Immature natural killer cell (primary cell): ENCODE data around the gene DCN. TPM values are rescaled to one million over a fixed set of nuclear protein-coding genes. Genes with fewer than 3 reads are reported as not detected.

Source experiments
- DNase-seq, 3 donors: peaks; one replicate each; pipeline ENCODE4 v3.0.0; 2022; ENCODE audit warnings: mixed read lengths in 1 of 3
- H3K27ac Mint-ChIP-seq, 6 donors: one replicate each; pipeline ENCODE4 v1.8.0; 2020; ENCODE audit warnings: mixed read lengths in 6 of 6, mild to moderate bottlenecking in 5 of 6, inconsistent platforms in 4 of 6, moderate library complexity in 3 of 6
- H3K27me3 Mint-ChIP-seq, 3 donors: one replicate each; pipeline ENCODE4 v1.8.0; 2020 to 2021; ENCODE audit warnings: low read depth in 3 of 3, mild to moderate bottlenecking in 3 of 3, mixed read lengths in 3 of 3, moderate library complexity in 3 of 3, inconsistent platforms in 1 of 3
- H3K36me3 Mint-ChIP-seq, 3 donors: one replicate each; pipeline ENCODE4 v1.8.0; 2020; ENCODE audit warnings: mixed read lengths in 3 of 3, inconsistent platforms in 2 of 3, mild to moderate bottlenecking in 2 of 3
- H3K4me1 Mint-ChIP-seq, 2 donors: one replicate each; pipeline ENCODE4 v1.8.0; 2020; ENCODE audit warnings: inconsistent platforms in 2 of 2, mild to moderate bottlenecking in 2 of 2, mixed read lengths in 2 of 2, moderate library complexity in 1 of 2
- H3K4me3 Mint-ChIP-seq, 5 donors: one replicate each; pipeline ENCODE4 v1.8.0; 2020; ENCODE audit warnings: mild to moderate bottlenecking in 5 of 5, mixed read lengths in 5 of 5, inconsistent platforms in 3 of 5, moderate library complexity in 3 of 5
- H3K9me3 Mint-ChIP-seq, 6 donors: one replicate each; pipeline ENCODE4 v1.8.0; 2020; ENCODE audit warnings: mild to moderate bottlenecking in 6 of 6, mixed read lengths in 6 of 6, inconsistent platforms in 4 of 6, moderate library complexity in 3 of 6
- polyA plus RNA-seq, 3 donors: library from polyadenylated mRNA; unstranded; fragments of 300-500 nt; fragmentation: Illumina TruSeq; gene quantifications; one replicate each; pipeline ENCODE4 v1.2.3, GENCODE V29; 2021

Gene DCN
- polyA plus RNA-seq, 3 donors from 2014 or later: not detected

DNA sequence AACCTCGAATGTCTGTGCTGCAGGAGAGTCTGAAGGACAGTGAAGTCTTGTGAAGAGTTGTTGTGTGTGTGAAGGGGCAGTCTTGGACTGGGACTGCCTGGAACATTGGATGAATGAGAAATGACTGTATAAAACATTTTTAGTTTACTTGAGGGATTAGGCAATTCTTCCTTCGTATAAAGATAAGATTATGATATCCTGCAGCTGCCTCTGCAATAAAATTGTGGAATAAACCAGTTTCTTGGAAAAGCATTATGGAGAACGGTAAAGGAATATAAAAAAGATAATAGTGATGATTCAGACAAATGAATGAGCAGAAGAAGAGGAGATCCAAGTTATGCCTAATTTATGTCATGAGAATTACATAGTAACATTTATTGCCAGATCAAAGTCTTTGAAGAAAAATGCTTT is 40.4 kb downstream of the DCN start:
- peaks cover 0 to 5% (median 2%) of the 10 kb centered on the region in 6 donors for H3K9me3 Mint-ChIP-seq
- no peaks in the 10 kb centered on the region for H3K36me3 Mint-ChIP-seq
- H3K27ac Mint-ChIP-seq: no peak overlapping the region
- peaks cover 0 to 4% (median 0%) of the 10 kb centered on the region in 3 donors for H3K27me3 Mint-ChIP-seq
- no peak overlapping the region for H3K4me3 Mint-ChIP-seq
- no peaks in the 10 kb centered on the region for H3K4me1 Mint-ChIP-seq
- no peak for DNase-seq

DNA sequence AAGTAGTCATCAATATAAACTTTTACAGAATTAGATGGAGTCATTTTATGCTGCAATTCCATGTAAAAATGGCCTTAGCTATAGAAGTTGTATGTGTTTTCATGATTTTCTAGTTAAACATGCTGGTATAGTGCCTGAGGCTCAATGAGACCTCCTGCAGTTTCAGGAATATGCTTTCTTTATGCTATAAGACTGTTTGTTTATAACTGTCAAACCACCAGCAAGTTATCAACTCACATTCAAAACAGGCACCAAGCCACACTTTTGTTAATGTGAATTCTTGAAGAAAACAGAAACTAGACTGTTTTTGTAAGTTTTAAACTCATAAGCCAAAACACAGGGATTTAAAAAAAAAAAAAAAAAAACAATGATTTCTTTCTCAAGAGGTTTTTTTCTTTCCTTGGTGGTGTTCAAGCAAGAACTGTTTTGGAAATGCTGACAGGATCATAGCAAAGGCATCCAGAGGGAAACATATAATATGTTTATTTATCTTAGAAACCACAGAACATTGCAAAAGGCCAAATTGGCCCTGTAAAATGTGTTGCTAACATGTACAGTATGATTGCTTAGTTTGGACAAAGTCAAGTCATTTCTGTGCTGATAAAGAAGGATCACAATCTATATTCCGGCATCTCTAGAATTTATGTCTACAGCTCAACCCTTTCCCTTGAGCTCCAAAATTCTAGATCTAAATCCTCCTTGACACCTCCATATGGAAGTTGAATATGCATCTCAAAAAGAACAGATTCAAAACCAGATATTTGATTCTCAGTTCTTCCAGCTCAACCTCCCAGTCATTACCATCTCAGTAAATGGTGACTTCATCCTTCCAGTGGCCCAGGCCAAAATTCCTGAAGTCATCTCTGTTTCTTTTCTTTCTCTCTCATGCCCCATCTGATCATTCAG is 42.3 kb downstream of the DCN start:
- Mint-ChIP-seq H3K4me1 (no peaks in the 10 kb centered on the region), H3K9me3 (peaks cover 0 to 5% (median 1%) of the 10 kb centered on the region in 6 donors), H3K4me3 (no peak overlapping the region), H3K27ac (no peak overlapping the region), H3K27me3 (no peaks in the 10 kb centered on the region), H3K36me3 (no peaks in the 10 kb centered on the region)
- DNase-seq: no peak

DNA sequence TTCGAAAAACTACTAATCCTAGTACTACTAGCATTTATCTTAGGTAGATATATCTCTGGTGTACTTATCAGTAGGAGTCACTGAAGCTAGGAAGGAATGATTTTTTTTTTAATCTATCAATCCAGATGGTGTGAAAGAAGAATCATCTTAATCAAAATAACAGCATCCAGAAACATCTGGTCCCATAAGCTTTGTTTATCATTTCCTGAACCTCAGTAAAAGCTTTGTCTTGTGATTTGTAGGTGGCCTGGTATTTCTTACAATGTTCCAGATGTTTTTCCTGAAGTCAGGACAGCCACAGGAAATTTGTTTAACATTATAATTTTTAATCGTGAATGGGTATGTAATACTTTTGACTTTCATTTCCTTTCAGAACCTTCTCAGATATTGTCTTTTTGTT is 43.3 kb downstream of the DCN start:
- DNase-seq: no peak
- no peak overlapping the region for H3K27ac Mint-ChIP-seq
- H3K4me1 Mint-ChIP-seq: no peaks in the 10 kb centered on the region
- H3K27me3 Mint-ChIP-seq: no peaks in the 10 kb centered on the region
- H3K4me3 Mint-ChIP-seq: no peak overlapping the region
- no peaks in the 10 kb centered on the region for H3K36me3 Mint-ChIP-seq
- H3K9me3 Mint-ChIP-seq: peaks cover 0 to 5% (median 1%) of the 10 kb centered on the region in 6 donors

DNA sequence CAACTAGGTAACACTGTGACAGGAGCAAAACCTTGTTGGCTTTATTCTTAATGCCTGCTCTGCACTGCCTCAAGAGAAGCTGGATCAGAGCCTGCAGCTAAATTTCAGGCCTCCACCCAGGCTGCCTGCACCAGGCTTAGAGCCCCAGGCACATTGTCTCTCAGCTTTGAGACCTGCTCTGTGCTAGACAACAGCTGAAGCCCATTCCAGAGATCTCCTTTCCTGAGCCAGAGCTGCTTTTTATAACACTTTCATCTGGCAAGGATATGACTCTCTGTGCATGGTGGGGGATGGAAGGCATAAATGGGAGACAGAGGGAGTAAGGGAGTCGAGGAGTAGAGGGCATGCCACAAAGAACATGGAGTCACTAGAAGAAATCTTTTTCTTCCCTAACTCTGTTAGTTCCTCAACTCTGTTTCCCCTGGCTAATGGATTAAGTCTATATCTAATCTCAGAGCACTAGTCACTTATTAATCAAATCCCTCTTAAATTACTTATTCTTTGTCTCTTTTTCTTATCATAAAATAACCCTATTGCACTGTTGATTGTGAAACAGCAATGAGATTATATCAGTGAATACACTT is 44.2 kb downstream of the DCN start:
- no peaks in the 10 kb centered on the region for H3K36me3 Mint-ChIP-seq
- H3K4me1 Mint-ChIP-seq: no peaks in the 10 kb centered on the region
- no peaks in the 10 kb centered on the region for H3K27me3 Mint-ChIP-seq

DNA sequence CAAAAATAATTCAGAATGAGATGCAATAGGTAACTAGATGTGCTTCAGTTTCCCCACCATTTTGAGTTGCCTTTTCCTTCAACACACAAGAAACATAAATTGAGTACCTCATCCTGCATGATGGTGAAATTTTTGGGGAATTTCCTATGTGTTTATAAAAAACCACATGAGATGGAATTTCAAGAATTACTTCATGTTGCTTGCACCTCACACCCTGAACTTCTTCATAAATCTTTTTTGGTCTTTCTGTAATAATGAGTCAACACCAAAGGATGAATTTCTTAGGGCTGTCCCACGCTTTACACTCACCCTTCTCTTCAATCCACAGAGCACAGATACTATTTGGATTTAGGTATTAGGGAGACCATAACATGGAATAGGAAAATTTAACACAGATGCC is 48.7 kb downstream of the DCN start:
- Mint-ChIP-seq H3K4me3 (no peak overlapping the region), H3K27ac (no peak overlapping the region), H3K9me3 (peaks cover 0 to 4% (median 0%) of the 10 kb centered on the region in 6 donors), H3K36me3 (no peaks in the 10 kb centered on the region), H3K27me3 (peaks cover 0 to 2% (median 0%) of the 10 kb centered on the region in 3 donors), H3K4me1 (no peaks in the 10 kb centered on the region)
- no peak for DNase-seq

More for the DNA sequence above, 44.2 kb downstream of the DCN start:
- Mint-ChIP-seq H3K9me3 (peaks cover 0 to 5% (median 1%) of the 10 kb centered on the region in 6 donors), H3K4me3 (no peak overlapping the region), H3K27ac (no peak overlapping the region)
- DNase-seq: no peak

DNA sequence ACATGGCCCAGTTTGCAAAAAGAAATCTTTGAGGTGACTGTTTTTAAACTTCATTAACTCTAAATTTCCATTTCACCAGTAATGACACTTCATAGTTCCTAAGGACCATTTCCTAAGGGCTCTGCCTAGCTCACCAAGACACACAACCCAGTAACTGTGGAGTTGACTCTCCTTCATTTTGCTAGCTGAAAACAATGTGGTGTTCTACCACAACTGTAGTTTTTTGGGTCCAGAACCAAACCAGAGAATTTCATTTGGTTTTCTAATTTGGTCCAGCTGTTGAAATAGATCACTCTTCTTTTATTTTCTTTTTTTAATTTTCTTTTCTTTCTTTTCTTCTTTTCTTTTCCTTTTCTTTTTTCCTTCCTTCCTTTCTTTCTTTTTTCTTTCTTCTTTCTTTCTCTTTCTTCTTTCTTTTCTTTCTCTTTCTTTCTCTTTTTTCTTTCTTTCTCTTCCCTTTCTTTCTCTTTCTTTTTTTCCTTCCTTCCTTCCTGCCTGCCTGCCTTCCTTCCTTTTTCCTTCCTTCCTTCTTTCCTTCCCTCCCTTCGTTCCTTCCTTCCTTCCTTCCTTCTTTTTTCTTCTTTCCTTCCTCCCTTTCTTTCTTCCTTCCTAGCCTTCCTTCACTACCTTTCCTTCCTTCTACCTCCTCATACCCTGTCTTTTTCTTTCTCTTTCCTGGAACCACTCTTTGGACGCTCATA is 52.8 kb downstream of the DCN start:
- Mint-ChIP-seq H3K36me3 (no peaks in the 10 kb centered on the region), H3K27ac (no peak overlapping the region), H3K4me3 (no peak overlapping the region), H3K9me3 (peaks cover 0 to 4% (median 3%) of the 10 kb centered on the region in 6 donors), H3K27me3 (peaks cover 0 to 3% (median 2%) of the 10 kb centered on the region in 3 donors), H3K4me1 (no peaks in the 10 kb centered on the region)
- DNase-seq: no peak

DNA sequence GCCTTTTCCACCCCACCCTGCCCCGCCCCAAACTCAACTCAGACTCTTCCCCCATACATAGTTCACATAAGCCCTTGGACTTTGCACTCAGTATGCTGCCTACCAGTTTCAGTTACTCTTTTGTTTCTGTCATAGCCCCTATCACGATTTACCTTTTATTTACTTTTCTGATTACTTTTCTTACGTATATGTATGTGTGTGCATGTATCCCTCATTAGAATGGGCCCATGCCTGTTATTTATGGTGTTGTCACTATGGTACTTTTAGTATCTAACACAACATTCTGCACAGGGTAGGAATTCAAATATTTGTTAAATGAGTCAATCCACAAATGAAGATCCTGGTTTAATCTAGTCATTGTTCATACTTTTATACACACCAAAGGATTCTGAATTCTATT is 54.9 kb downstream of the DCN start:
- Mint-ChIP-seq H3K4me1 (no peaks in the 10 kb centered on the region), H3K36me3 (no peaks in the 10 kb centered on the region), H3K27me3 (peaks cover 0 to 3% (median 2%) of the 10 kb centered on the region in 3 donors), H3K4me3 (no peak overlapping the region), H3K9me3 (peaks cover 0 to 4% (median 3%) of the 10 kb centered on the region in 6 donors), H3K27ac (no peak overlapping the region)
- no peak for DNase-seq

DNA sequence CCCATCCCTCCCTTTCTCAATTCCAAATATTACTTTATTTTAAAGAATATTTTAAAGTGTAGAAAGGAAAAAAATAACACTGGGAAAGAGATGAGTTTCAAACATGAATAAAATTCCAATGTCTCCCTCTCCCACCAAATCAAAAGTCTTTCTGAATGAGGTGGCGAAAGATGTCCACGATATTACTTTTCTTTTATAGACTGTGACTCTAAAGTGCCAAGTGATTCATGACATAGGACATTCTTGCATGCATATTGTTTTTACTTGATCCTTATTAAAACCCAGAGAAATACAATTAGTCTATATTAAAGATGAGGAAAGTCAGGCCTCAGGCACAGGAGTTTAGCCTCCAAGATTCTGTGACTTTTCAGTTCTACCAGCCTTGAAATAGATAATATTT is 55.3 kb downstream of the DCN start:
- no peaks in the 10 kb centered on the region for H3K36me3 Mint-ChIP-seq
- DNase-seq: no peak
- peaks cover 0 to 3% (median 2%) of the 10 kb centered on the region in 3 donors for H3K27me3 Mint-ChIP-seq
- no peaks in the 10 kb centered on the region for H3K4me1 Mint-ChIP-seq
- H3K27ac Mint-ChIP-seq: no peak overlapping the region
- no peak overlapping the region for H3K4me3 Mint-ChIP-seq
- peaks cover 0 to 4% (median 3%) of the 10 kb centered on the region in 6 donors for H3K9me3 Mint-ChIP-seq

DNA sequence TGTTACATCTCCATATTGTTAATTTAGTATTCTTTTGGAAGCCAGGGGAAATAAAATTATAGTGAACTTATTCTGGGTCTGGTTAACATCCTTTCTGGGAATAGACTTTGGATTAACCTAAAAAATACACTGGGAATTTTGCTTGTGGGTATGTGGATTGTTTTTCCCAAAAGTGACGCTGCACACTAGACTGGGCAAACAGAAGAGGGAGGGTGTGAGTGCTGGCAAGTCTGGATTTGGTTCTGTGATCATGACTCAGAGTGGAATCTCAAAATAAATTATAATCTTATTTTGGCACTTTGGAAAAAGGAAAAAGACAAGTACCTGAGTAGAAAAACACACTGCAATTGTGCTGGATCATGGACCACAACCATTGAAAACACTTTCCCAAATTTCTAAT is 56.1 kb downstream of the DCN start:
- Mint-ChIP-seq H3K4me3 (no peak overlapping the region), H3K27me3 (peaks cover 0 to 3% (median 2%) of the 10 kb centered on the region in 3 donors), H3K4me1 (no peaks in the 10 kb centered on the region), H3K27ac (no peak overlapping the region), H3K36me3 (no peaks in the 10 kb centered on the region), H3K9me3 (peaks cover 0 to 4% (median 3%) of the 10 kb centered on the region in 6 donors)
- no peak for DNase-seq

DNA sequence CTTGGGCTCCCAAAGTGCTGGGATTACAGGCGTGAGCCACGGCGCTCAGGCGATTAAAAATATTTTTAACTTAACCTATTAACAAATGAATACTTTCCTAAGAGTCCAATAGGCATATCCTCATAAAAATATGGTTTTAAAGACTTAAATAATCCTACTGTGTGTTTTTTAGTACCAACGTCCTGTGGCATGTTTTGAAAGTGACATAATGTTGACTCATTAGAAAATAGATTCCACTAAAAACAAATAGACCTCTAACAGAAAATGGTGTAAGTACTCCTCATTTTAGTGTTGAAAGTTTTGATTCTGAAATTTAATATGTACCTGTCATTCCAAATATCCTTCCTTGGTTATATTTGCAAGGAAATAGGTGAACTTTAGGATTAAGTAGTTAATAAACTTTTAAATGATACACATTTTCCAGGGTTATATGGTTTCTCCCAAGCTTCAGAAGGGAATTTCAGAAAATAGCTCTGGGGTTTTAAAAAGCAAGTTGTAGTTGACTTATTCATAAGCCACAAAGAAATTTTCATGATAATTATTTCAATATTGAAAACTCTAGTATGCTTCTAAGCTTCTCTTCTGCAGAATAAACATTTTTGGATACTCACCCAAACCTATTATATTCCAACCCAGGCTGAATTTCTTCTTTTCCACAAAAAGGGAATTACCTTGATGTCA is 59.2 kb downstream of the DCN start:
- Mint-ChIP-seq H3K9me3 (peaks cover 0 to 3% (median 1%) of the 10 kb centered on the region in 6 donors), H3K27ac (no peak overlapping the region), H3K36me3 (no peaks in the 10 kb centered on the region), H3K4me3 (no peak overlapping the region), H3K27me3 (peaks cover 0 to 3% (median 0%) of the 10 kb centered on the region in 3 donors), H3K4me1 (no peaks in the 10 kb centered on the region)
- no peak for DNase-seq

DNA sequence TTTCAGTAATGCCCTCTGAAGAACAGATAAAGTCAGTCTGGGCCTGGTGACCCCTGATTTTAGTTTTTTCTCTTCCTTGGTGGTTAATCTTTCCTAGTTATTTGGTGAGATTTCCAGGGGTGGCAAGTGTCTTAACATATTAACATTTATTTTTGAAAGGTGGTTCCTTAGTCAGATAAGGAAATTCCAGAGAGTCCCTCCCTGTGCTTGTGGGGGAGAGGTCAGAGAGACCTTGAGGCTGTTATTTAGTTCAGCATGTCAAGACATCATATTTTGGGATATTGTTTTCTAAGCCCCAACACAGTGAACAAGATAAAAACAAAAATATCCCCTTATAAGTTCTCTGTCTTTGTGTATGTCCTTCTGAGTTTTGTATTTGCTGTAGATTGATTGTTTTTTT is 61.8 kb downstream of the DCN start:
- no peaks in the 10 kb centered on the region for H3K36me3 Mint-ChIP-seq
- no peak overlapping the region for H3K4me3 Mint-ChIP-seq
- no peak overlapping the region for H3K27ac Mint-ChIP-seq
- H3K27me3 Mint-ChIP-seq: no peaks in the 10 kb centered on the region
- no peaks in the 10 kb centered on the region for H3K4me1 Mint-ChIP-seq
- peaks cover 0 to 3% (median 0%) of the 10 kb centered on the region in 6 donors for H3K9me3 Mint-ChIP-seq
- DNase-seq: no peak

DNA sequence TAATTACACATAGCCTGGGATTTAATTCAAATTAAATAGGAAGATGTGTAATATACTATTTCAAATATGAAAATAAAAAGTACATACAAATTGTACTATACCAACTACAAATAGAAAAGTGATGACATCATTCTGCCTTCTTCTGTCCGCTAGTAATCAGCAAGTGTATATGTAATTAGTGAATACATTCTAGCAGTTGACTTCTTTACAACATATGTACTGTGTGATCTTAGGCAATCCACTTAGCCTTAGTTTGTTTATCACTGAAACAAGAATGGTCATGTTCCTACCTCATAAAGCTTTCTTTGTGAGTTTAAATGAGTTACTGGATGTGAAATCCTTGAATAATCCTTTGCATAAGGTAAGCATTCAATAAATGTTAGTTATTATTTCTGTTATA is 63.5 kb downstream of the DCN start:
- H3K27me3 Mint-ChIP-seq: no peaks in the 10 kb centered on the region
- H3K4me1 Mint-ChIP-seq: no peaks in the 10 kb centered on the region
- H3K4me3 Mint-ChIP-seq: no peak overlapping the region
- H3K36me3 Mint-ChIP-seq: no peaks in the 10 kb centered on the region
- DNase-seq: no peak
- no peaks in the 10 kb centered on the region for H3K9me3 Mint-ChIP-seq
- no peak overlapping the region for H3K27ac Mint-ChIP-seq

DNA sequence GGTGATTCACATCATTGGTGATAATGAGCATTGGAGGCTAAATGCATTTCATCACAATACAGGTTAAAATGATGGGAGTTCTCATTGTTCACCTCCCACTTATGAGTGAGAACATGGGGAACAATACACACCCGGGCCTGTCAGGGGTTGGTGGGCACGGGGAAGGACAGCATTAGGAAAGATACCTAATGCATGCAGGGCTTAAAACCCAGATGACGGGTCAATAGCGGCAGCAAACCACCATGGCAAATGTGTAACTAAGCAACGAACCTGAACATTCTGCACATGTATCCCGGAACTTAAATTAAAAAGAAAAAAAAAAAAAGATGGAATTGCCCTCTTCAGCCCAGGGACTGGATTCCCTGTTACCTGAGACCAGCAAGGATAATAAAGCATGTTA is 69.0 kb downstream of the DCN start:
- H3K9me3 Mint-ChIP-seq: no peaks in the 10 kb centered on the region
- no peak for DNase-seq
- no peak overlapping the region for H3K4me3 Mint-ChIP-seq
- H3K36me3 Mint-ChIP-seq: no peaks in the 10 kb centered on the region
- H3K27ac Mint-ChIP-seq: no peak overlapping the region
- H3K4me1 Mint-ChIP-seq: no peaks in the 10 kb centered on the region
- H3K27me3 Mint-ChIP-seq: no peaks in the 10 kb centered on the region
